ENCODE data around the gene SRRD.

Gene SRRD

DNA sequence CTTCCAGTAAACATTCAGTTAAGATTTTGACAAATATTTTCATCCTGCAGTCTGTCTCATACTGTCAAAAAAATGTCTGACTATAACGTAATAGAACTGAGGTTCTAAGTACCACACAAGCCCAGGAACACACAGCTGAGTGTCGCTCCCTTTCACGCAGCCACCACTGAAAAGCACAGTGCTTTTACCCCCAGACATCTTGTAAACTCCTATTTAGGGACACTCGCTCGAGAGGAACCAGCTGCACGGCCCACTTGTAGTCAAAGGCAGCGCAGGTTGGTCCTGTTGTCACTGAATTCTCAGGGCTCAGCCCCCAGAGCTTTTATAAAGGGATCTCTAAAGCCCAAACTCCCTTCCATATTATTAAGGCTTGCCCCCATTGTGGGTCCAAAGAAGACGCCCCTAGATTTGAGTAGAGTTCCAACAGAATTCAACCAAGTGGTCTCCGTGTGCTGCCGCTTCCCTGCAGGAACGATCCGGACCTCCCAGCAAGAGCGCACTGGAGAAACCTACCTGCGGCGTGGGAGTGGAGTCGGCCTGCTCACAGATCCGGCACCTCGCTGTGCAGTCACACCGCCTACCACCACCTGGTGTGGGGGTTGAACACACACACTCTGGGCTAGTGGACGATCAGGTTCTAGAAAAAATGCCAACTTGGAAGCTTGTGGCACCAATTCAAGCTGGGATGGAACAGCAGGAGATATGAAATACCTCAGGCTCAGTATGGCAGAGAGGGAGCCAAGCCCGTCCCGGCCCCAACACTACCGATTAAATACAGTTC is 31.3 kb upstream of the SRRD start:
- Mint-ChIP-seq H3K27ac (no peak overlapping the region), H3K4me1 (peaks cover 5% of the 10 kb centered on the region), H3K4me3 (no peak overlapping the region), H3K36me3 (ENCODE audit: low read depth) (peaks cover 44% of the 10 kb centered on the region), H3K9me3 (no peaks in the 10 kb centered on the region), H3K27me3 (ENCODE audit: low read depth, poor library complexity) (peaks cover 4% of the 10 kb centered on the region)
- TF ChIP-seq, protein P1, sequence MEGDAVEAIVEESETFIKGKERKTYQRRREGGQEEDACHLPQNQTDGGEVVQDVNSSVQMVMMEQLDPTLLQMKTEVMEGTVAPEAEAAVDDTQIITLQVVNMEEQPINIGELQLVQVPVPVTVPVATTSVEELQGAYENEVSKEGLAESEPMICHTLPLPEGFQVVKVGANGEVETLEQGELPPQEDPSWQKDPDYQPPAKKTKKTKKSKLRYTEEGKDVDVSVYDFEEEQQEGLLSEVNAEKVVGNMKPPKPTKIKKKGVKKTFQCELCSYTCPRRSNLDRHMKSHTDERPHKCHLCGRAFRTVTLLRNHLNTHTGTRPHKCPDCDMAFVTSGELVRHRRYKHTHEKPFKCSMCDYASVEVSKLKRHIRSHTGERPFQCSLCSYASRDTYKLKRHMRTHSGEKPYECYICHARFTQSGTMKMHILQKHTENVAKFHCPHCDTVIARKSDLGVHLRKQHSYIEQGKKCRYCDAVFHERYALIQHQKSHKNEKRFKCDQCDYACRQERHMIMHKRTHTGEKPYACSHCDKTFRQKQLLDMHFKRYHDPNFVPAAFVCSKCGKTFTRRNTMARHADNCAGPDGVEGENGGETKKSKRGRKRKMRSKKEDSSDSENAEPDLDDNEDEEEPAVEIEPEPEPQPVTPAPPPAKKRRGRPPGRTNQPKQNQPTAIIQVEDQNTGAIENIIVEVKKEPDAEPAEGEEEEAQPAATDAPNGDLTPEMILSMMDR (IDR thresholded peaks at IDR 0.05) = no peak
- DNase-seq = no peak

DNA sequence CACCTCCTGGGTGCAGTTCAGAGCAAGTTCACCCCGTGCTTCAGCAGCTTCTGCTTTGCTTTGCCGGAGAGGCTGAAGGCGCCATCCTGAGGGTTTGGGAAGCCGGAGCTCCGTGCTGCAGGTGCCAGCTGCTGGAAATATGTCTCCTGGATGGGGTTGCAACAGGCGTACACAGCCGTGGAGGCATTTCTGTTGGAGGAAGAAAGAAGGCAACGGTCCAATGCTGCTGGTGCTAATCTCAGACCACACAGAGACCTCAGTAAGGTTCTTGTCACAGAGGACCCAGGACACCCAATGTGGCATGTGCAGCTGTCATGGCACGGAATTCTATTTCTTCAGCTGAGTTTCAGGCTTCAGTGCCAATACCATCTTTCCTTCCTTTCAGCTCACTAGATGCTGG is 30.5 kb upstream of the SRRD start:
- H3K4me3 Mint-ChIP-seq = no peak overlapping the region
- DNase-seq = no peak
- no peaks in the 10 kb centered on the region for H3K4me1 Mint-ChIP-seq
- no peak overlapping the region for H3K27ac Mint-ChIP-seq
- H3K27me3 Mint-ChIP-seq (ENCODE audit: low read depth, poor library complexity) = peaks cover 4% of the 10 kb centered on the region
- peaks cover 49% of the 10 kb centered on the region for H3K36me3 Mint-ChIP-seq (ENCODE audit: low read depth)
- no peaks in the 10 kb centered on the region for H3K9me3 Mint-ChIP-seq
- TF ChIP-seq, protein P1 (IDR thresholded peaks at IDR 0.05) = no peak

DNA sequence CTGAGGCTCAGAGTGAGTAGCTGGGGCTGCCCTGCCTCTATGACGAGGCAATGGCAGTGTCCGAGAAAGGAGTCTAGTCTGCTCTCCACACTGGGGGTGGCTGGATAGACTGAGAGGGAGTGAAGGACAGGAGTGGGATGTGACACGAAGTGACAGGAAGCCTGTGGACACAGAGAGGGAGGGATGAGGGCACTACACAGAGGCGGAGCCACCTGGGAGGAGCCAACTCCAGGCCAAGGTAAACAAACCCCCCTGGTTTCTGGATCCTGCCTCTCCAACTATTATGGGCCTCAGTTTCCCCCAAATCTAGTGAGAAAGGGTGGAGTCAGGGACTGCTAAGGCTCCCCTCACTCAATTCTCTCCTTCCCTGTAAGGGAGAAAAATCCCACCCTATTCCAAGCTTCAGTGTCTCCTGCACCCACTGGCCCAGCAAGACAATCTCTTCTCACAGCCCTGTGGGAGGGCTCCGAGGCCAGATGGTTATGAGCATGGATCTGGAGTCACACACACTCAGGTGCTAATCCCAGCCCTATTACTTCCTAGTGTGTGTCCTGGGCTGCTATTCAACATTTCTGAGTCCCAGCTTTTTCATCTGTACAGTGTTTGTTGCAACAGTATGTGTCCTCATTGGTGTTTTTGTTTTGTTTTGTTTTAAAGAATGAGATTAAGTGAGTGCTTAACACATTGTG is 29.7 kb upstream of the SRRD start:
- DNase-seq = no peak
- H3K36me3 Mint-ChIP-seq (ENCODE audit: low read depth) = peaks cover 52% of the 10 kb centered on the region
- no peaks in the 10 kb centered on the region for H3K9me3 Mint-ChIP-seq
- H3K27me3 Mint-ChIP-seq (ENCODE audit: low read depth, poor library complexity) = no peaks in the 10 kb centered on the region
- TF ChIP-seq, protein P1 (IDR thresholded peaks at IDR 0.05) = no peak
- no peak overlapping the region for H3K4me3 Mint-ChIP-seq
- no peak overlapping the region for H3K27ac Mint-ChIP-seq
- H3K4me1 Mint-ChIP-seq = no peaks in the 10 kb centered on the region

DNA sequence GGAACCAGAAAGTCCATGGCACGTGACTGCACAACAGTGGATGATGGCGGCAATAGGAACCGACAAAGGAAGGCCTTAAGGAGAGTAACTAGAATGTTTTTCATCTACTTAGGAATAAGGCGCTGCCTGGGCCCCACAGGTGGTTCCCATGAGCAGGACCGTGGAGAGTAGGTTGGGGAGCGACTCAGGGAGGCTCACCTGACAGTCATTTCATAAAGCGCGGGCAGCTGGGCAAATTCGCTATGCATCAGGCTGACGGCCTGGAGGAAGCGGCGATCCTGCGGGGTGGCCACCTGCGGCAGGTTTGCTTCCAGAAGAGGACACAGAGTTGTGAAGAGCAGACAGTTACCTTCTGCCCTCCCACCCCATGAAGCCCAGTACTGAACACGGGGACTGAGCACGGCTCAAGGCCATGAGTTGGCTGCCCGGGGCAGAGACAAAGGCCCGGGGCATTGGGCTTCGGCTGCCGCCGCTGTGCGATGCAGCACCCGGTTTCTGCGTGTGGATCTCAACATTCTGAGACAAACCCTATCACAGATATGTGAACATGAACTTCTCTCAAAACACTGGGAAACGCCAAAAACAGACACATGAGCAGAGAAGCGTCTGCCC is 25.9 kb upstream of the SRRD start:
- no peak overlapping the region for H3K4me3 Mint-ChIP-seq
- no peak for DNase-seq
- peaks cover 18% of the 10 kb centered on the region for H3K4me1 Mint-ChIP-seq
- no peak overlapping the region for H3K27ac Mint-ChIP-seq
- H3K9me3 Mint-ChIP-seq = no peaks in the 10 kb centered on the region
- TF ChIP-seq, protein P1 (IDR thresholded peaks at IDR 0.05) = no peak
- no peaks in the 10 kb centered on the region for H3K27me3 Mint-ChIP-seq (ENCODE audit: low read depth, poor library complexity)
- peaks cover 35% of the 10 kb centered on the region for H3K36me3 Mint-ChIP-seq (ENCODE audit: low read depth)

DNA sequence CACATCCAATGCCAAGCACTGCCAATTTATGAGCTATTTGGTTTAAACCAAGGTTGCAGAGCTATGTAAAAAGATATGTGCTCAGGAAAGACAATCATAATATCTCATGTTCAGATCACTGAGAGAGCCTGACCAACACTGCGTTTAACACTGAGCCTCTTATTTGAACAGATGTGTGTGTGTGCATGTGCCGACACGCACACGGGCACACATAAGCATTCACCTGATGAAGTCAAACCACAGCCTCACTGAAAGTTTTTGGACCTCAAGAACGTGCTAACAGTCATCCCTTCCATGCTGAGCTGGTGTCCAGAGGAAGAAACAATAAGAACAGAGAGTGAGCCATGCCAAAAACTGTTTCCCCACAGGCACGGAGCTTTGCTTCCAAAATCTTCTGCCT is 23.5 kb upstream of the SRRD start:
- Mint-ChIP-seq H3K27ac (no peak overlapping the region), H3K4me3 (no peak overlapping the region), H3K36me3 (ENCODE audit: low read depth) (peaks cover 36% of the 10 kb centered on the region), H3K9me3 (no peaks in the 10 kb centered on the region), H3K27me3 (ENCODE audit: low read depth, poor library complexity) (no peaks in the 10 kb centered on the region), H3K4me1 (peaks cover 39% of the 10 kb centered on the region)
- TF ChIP-seq, protein P1 (IDR thresholded peaks at IDR 0.05) = no peak
- DNase-seq = no peak

Measured in nephron progenitor cell (in vitro differentiated cells).